ENCODE measurements around the gene PHC2. TPM values are rescaled to one million over a fixed set of nuclear protein-coding genes. Genes with fewer than 3 reads are reported as not detected.

The PHC2 gene
- polyA plus RNA-seq, 1 donor from 2014 or later = 171 TPM

- no peaks in the 10 kb centered on the region for H3K9me3 ChIP-seq (ENCODE audit: low read length)
- peaks cover 5% of the 10 kb centered on the region for H3K36me3 ChIP-seq (ENCODE audit: insufficient read depth, low read length)
- peaks cover 21% of the 10 kb centered on the region for H4K20me1 ChIP-seq (ENCODE audit: insufficient read depth)
- H3K4me3 ChIP-seq (ENCODE audit: low read length) = peak overlapping the region; percentile 86
- peak overlapping the region; percentile 85 for H3K27ac ChIP-seq (ENCODE audit: low read length)
- TF ChIP-seq EP300 (conservative IDR thresholded peaks at IDR 0.05; ENCODE audit: poor library complexity, severe bottlenecking) (no peak), MXI1 (conservative IDR thresholded peaks at IDR 0.05; ENCODE audit: poor library complexity, severe bottlenecking) (no peak), EZH2 (IDR thresholded peaks at IDR 0.05; ENCODE audit: borderline replicate concordance, insufficient read depth, low read length, poor library complexity, severe bottlenecking) (no peak), SMC3 (conservative IDR thresholded peaks at IDR 0.05; ENCODE audit: poor library complexity) (no peak), RAD21 (conservative IDR thresholded peaks at IDR 0.05) (no peak), POLR2AphosphoS5 (IDR thresholded peaks at IDR 0.05) (no peak), TAF1 (IDR thresholded peaks at IDR 0.05; ENCODE audit: low read depth) (no peak)
- TF ChIP-seq, protein P1, sequence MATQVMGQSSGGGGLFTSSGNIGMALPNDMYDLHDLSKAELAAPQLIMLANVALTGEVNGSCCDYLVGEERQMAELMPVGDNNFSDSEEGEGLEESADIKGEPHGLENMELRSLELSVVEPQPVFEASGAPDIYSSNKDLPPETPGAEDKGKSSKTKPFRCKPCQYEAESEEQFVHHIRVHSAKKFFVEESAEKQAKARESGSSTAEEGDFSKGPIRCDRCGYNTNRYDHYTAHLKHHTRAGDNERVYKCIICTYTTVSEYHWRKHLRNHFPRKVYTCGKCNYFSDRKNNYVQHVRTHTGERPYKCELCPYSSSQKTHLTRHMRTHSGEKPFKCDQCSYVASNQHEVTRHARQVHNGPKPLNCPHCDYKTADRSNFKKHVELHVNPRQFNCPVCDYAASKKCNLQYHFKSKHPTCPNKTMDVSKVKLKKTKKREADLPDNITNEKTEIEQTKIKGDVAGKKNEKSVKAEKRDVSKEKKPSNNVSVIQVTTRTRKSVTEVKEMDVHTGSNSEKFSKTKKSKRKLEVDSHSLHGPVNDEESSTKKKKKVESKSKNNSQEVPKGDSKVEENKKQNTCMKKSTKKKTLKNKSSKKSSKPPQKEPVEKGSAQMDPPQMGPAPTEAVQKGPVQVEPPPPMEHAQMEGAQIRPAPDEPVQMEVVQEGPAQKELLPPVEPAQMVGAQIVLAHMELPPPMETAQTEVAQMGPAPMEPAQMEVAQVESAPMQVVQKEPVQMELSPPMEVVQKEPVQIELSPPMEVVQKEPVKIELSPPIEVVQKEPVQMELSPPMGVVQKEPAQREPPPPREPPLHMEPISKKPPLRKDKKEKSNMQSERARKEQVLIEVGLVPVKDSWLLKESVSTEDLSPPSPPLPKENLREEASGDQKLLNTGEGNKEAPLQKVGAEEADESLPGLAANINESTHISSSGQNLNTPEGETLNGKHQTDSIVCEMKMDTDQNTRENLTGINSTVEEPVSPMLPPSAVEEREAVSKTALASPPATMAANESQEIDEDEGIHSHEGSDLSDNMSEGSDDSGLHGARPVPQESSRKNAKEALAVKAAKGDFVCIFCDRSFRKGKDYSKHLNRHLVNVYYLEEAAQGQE (IDR thresholded peaks at IDR 0.05; ENCODE audit: borderline replicate concordance) = no peak
- TF ChIP-seq, protein P2, sequence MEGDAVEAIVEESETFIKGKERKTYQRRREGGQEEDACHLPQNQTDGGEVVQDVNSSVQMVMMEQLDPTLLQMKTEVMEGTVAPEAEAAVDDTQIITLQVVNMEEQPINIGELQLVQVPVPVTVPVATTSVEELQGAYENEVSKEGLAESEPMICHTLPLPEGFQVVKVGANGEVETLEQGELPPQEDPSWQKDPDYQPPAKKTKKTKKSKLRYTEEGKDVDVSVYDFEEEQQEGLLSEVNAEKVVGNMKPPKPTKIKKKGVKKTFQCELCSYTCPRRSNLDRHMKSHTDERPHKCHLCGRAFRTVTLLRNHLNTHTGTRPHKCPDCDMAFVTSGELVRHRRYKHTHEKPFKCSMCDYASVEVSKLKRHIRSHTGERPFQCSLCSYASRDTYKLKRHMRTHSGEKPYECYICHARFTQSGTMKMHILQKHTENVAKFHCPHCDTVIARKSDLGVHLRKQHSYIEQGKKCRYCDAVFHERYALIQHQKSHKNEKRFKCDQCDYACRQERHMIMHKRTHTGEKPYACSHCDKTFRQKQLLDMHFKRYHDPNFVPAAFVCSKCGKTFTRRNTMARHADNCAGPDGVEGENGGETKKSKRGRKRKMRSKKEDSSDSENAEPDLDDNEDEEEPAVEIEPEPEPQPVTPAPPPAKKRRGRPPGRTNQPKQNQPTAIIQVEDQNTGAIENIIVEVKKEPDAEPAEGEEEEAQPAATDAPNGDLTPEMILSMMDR (IDR thresholded peaks at IDR 0.05; ENCODE audit: poor library complexity, severe bottlenecking) = no peak
- peaks cover 86% of the 10 kb centered on the region for H3K79me2 ChIP-seq (replicated peaks; ENCODE audit: insufficient read depth, low read length)
- no peaks in the 10 kb centered on the region for H3F3A ChIP-seq (ENCODE audit: insufficient read depth, low read length, poor library complexity, severe bottlenecking)
- no peaks in the 10 kb centered on the region for H3K27me3 ChIP-seq (ENCODE audit: insufficient read depth, low read depth, low read length)
- H3K9me2 ChIP-seq (ENCODE audit: insufficient read depth, low read length) = no peaks in the 10 kb centered on the region
- H3K9ac ChIP-seq (ENCODE audit: low read length) = peak overlapping the region; percentile 84
- peak overlapping the region; percentile 95 for H3K4me2 ChIP-seq (ENCODE audit: low read length)
- no peak overlapping the region for H2AFZ ChIP-seq (ENCODE audit: low read depth, low read length)
Measured at GRCh38 chr1:33346533-33346926, 84.4 kb downstream of the PHC2 start.

GRCh38 chr1:33344896-33345560 is 85.9 kb downstream of the PHC2 start:
- Histone ChIP-seq H3K36me3 (ENCODE audit: insufficient read depth, low read length) (peaks cover 5% of the 10 kb centered on the region), H3K79me2 (replicated peaks; ENCODE audit: insufficient read depth, low read length) (peaks cover 91% of the 10 kb centered on the region), H4K20me1 (ENCODE audit: insufficient read depth) (peaks cover 27% of the 10 kb centered on the region), H3K27ac (ENCODE audit: low read length) (no peak overlapping the region), H3K9me2 (ENCODE audit: insufficient read depth, low read length) (no peaks in the 10 kb centered on the region), H3K4me3 (ENCODE audit: low read length) (peak overlapping the region; percentile 86), H3K9ac (ENCODE audit: low read length) (no peak overlapping the region), H3K4me2 (ENCODE audit: low read length) (peak overlapping the region; percentile 95), H3K9me3 (ENCODE audit: low read length) (no peaks in the 10 kb centered on the region), H2AFZ (ENCODE audit: low read depth, low read length) (no peak overlapping the region), H3F3A (ENCODE audit: insufficient read depth, low read length, poor library complexity, severe bottlenecking) (no peaks in the 10 kb centered on the region), H3K27me3 (ENCODE audit: insufficient read depth, low read depth, low read length) (no peaks in the 10 kb centered on the region)
- no peak for TF ChIP-seq TAF1 (IDR thresholded peaks at IDR 0.05; ENCODE audit: low read depth)
- TF ChIP-seq MXI1 (conservative IDR thresholded peaks at IDR 0.05; ENCODE audit: poor library complexity, severe bottlenecking) = no peak
- TF ChIP-seq, protein P1 (IDR thresholded peaks at IDR 0.05; ENCODE audit: borderline replicate concordance) = no peak
- no peak for TF ChIP-seq POLR2AphosphoS5 (IDR thresholded peaks at IDR 0.05)
- TF ChIP-seq RAD21 (conservative IDR thresholded peaks at IDR 0.05) = no peak
- no peak for TF ChIP-seq EP300 (conservative IDR thresholded peaks at IDR 0.05; ENCODE audit: poor library complexity, severe bottlenecking)

Measured in neural cell (in vitro differentiated cells).